COLO668 (cell line): ENCODE measurements around the gene COX5A.

Experiments used
- DNase-seq: peaks from one replicate; lab custom pipeline; 2025; ENCODE audit not compliant: unreplicated experiment; lab: John Stamatoyannopoulos, UW

The COX5A gene

GRCh38 chr15:74937590-74938371 lies at the start of gene COX5A:
COX5A (minus strand) TSS chr15:74938073; CDS start chr15:74938014, 59 bp downstream.
- DNase-seq = peak; percentile 97

- peak; percentile 12 for DNase-seq
Observed at GRCh38 chr15:74983725-74984231, 45.9 kb upstream of the COX5A start.

GRCh38 chr15:74982183-74982582 lies 44.3 kb upstream of the COX5A start:
- DNase-seq = no peak

- DNase-seq = peak; percentile 25
Observed at GRCh38 chr15:74978503-74978902, 40.6 kb upstream of the COX5A start.

GRCh38 chr15:74978077-74978476 lies 40.2 kb upstream of the COX5A start:
- DNase-seq = no peak

- DNase-seq = no peak
Observed at GRCh38 chr15:74977599-74977998, 39.7 kb upstream of the COX5A start.

GRCh38 chr15:74976159-74976558 lies 38.3 kb upstream of the COX5A start:
- DNase-seq = no peak

GRCh38 chr15:74967670-74968069 lies 29.8 kb upstream of the COX5A start:
- DNase-seq = no peak

- DNase-seq = peak; percentile 10
Observed at GRCh38 chr15:74964794-74965193, 26.9 kb upstream of the COX5A start.

- DNase-seq = no peak
Observed at GRCh38 chr15:74963213-74963612, 25.3 kb upstream of the COX5A start.

GRCh38 chr15:74962671-74963070 lies 24.8 kb upstream of the COX5A start:
- no peak for DNase-seq

GRCh38 chr15:74962219-74962618 lies 24.3 kb upstream of the COX5A start:
- DNase-seq = no peak

- no peak for DNase-seq
Observed at GRCh38 chr15:74961616-74962015, 23.7 kb upstream of the COX5A start.

GRCh38 chr15:74960995-74961588 lies 23.2 kb upstream of the COX5A start:
- DNase-seq = peak; percentile 30

GRCh38 chr15:74960286-74960685 lies 22.4 kb upstream of the COX5A start:
- no peak for DNase-seq

- no peak for DNase-seq
Observed at GRCh38 chr15:74959586-74959939, 21.7 kb upstream of the COX5A start.

- peak; percentile 9 for DNase-seq
Observed at GRCh38 chr15:74958908-74959585, 21.2 kb upstream of the COX5A start.

GRCh38 chr15:74958320-74958907 lies 20.5 kb upstream of the COX5A start:
- DNase-seq = peak; percentile 80

GRCh38 chr15:74957476-74958035 lies 19.7 kb upstream of the COX5A start:
- DNase-seq = no peak

GRCh38 chr15:74956648-74957475 lies 19.0 kb upstream of the COX5A start, which contains the start of gene RPP25:
RPP25 (minus strand) TSS chr15:74956772; CDS start chr15:74956583, 189 bp downstream.
- peak; percentile 88 for DNase-seq
